H9 (cell line): ENCODE measurements around the gene TMEM44. TPM values are rescaled to one million over a fixed set of nuclear protein-coding genes. Genes with fewer than 3 reads are reported as not detected.

Experiments
- DNase-seq: peaks from one replicate; pipeline ENCODE4 v3.0.0-alpha.2; 2017
- H2AFZ ChIP-seq: one replicate; pipeline ENCODE4 v1.6.1; 2013; ENCODE audit warnings: mild to moderate bottlenecking, low read length, control low read depth, moderate library complexity
- H2AK5ac ChIP-seq: 2 replicates; pipeline ENCODE4 v1.6.1; 2013; ENCODE audit warnings: low read length, control low read depth, mixed read lengths; ENCODE audit not compliant: insufficient read length
- H2BK120ac ChIP-seq: one replicate; pipeline ENCODE4 v1.6.1; 2013; ENCODE audit warnings: low read depth, mild to moderate bottlenecking, low read length, control low read depth, inconsistent platforms; ENCODE audit not compliant: poor library complexity, severe bottlenecking
- H2BK12ac ChIP-seq: 2 replicates; pipeline ENCODE4 v1.6.1; 2013; ENCODE audit warnings: low read length, control low read depth, mixed read lengths, low read depth; ENCODE audit not compliant: insufficient read length
- H2BK15ac ChIP-seq: 2 replicates; pipeline ENCODE4 v1.6.1; 2013; ENCODE audit warnings: low read depth, low read length, control low read depth
- H2BK20ac ChIP-seq: one replicate; pipeline ENCODE4 v1.6.1; 2013; ENCODE audit warnings: low read depth, mild to moderate bottlenecking, low read length, control low read depth, inconsistent platforms; ENCODE audit not compliant: poor library complexity, severe bottlenecking
- H2BK5ac ChIP-seq: 2 replicates; pipeline ENCODE4 v1.6.1; 2013; ENCODE audit warnings: low read length, control low read depth, mixed read lengths; ENCODE audit not compliant: insufficient read length
- H3K14ac ChIP-seq: 2 replicates; pipeline ENCODE4 v1.6.1; 2013; ENCODE audit warnings: low read length, control low read depth; ENCODE audit not compliant: insufficient read depth
- H3K18ac ChIP-seq: 2 replicates; pipeline ENCODE4 v1.6.1; 2013; ENCODE audit warnings: low read depth, mild to moderate bottlenecking, mixed read lengths, low read length, control low read depth; ENCODE audit not compliant: insufficient read length
- H3K23ac ChIP-seq: 2 replicates; pipeline ENCODE4 v1.6.1; 2013; ENCODE audit warnings: low read length, control low read depth, mixed read lengths, low read depth; ENCODE audit not compliant: insufficient read length
- H3K23me2 ChIP-seq: 2 replicates; pipeline ENCODE4 v1.6.1; 2013; ENCODE audit warnings: low read depth, mild to moderate bottlenecking, mixed read lengths, low read length, control low read depth; ENCODE audit not compliant: insufficient read length, poor library complexity, severe bottlenecking
- H3K27ac ChIP-seq: 2 replicates; pipeline ENCODE4 v1.5.1; 2013; ENCODE audit warnings: low read length, control low read depth, mixed read lengths, low read depth; ENCODE audit not compliant: insufficient read length
- H3K27me3 ChIP-seq: 2 replicates; pipeline ENCODE4 v1.6.1; 2013; ENCODE audit warnings: low read length, control low read depth, inconsistent platforms; ENCODE audit not compliant: insufficient read depth
- H3K4ac ChIP-seq: 2 replicates; pipeline ENCODE4 v1.6.1; 2013; ENCODE audit warnings: low read depth, mild to moderate bottlenecking, control low read depth, inconsistent platforms, low read length, moderate library complexity
- H3K4me1 ChIP-seq: 2 replicates; pipeline ENCODE4 v1.6.1; 2013; ENCODE audit warnings: low read length, control low read depth, inconsistent platforms; ENCODE audit not compliant: insufficient read depth
- H3K4me2 ChIP-seq: 2 replicates; pipeline ENCODE4 v1.6.1; 2013; ENCODE audit warnings: low read length, control low read depth, mixed read lengths; ENCODE audit not compliant: insufficient read length, insufficient read depth
- H3K56ac ChIP-seq: 2 replicates; pipeline ENCODE4 v1.6.1; 2013; ENCODE audit warnings: low read depth, mild to moderate bottlenecking, mixed read lengths, low read length, control low read depth; ENCODE audit not compliant: insufficient read length
- H3K79me1 ChIP-seq: 2 replicates; pipeline ENCODE4 v1.6.1; 2013; ENCODE audit warnings: low read depth, mild to moderate bottlenecking, moderate library complexity, low read length, control low read depth, inconsistent platforms; ENCODE audit not compliant: insufficient read depth, poor library complexity, severe bottlenecking
- H3K79me2 ChIP-seq: 2 replicates; pipeline ENCODE4 v1.6.1; 2013; ENCODE audit warnings: low read length, control low read depth, inconsistent platforms; ENCODE audit not compliant: insufficient read depth
- H3K9ac ChIP-seq: 2 replicates; pipeline ENCODE4 v1.6.1; 2013; ENCODE audit warnings: low read length, control low read depth, mixed read lengths; ENCODE audit not compliant: insufficient read length; ENCODE audit errors: extremely low read depth
- H3K9me3 ChIP-seq: one replicate; pipeline ENCODE4 v1.6.1; 2013; ENCODE audit warnings: low read depth, low read length, inconsistent platforms; ENCODE audit not compliant: control insufficient read depth
- H3T11ph ChIP-seq: one replicate; pipeline ENCODE4 v1.6.1; 2013; ENCODE audit warnings: mild to moderate bottlenecking, low read length, control low read depth, inconsistent platforms
- H4K20me1 ChIP-seq: one replicate; pipeline ENCODE4 v1.6.1; 2013; ENCODE audit not compliant: control insufficient read depth, insufficient read length, insufficient read depth
- H4K5ac ChIP-seq: 2 replicates; pipeline ENCODE4 v1.6.1; 2013; ENCODE audit warnings: low read depth, mild to moderate bottlenecking, mixed read lengths, low read length, control low read depth; ENCODE audit not compliant: insufficient read length
- H4K8ac ChIP-seq: replicated peaks from 2 replicates; pipeline ENCODE4 v1.6.1; 2013; ENCODE audit warnings: low read length, control low read depth, mixed read lengths, low read depth; ENCODE audit not compliant: insufficient read length
- H4K91ac ChIP-seq: 2 replicates; pipeline ENCODE4 v1.6.1; 2013; ENCODE audit warnings: low read depth, mild to moderate bottlenecking, moderate library complexity, mixed read lengths, low read length, control low read depth; ENCODE audit not compliant: insufficient read length
- H3K27ac Mint-ChIP-seq, 3 experiments: 2 replicates in 2 of 3; 3 replicates in 1 of 3; pipeline ENCODE4 v1.8.0; 2020 to 2021; ENCODE audit warnings: mixed read lengths in 3 of 3, mild to moderate bottlenecking in 1 of 3, moderate library complexity in 1 of 3
- H3K27me3 Mint-ChIP-seq: 2 replicates; pipeline ENCODE4 v1.8.0; 2021; ENCODE audit warnings: low read depth, mild to moderate bottlenecking, moderate library complexity, mixed read lengths
- H3K36me3 Mint-ChIP-seq, 3 experiments: 2 replicates in 2 of 3; 3 replicates in 1 of 3; pipeline ENCODE4 v1.8.0; 2020 to 2021; ENCODE audit warnings: low read depth in 3 of 3, mixed read lengths in 3 of 3; ENCODE audit not compliant: insufficient read depth in 1 of 3
- H3K4me1 Mint-ChIP-seq, 2 experiments: 2 replicates each; pipeline ENCODE4 v1.8.0; 2020; ENCODE audit warnings: mixed read lengths in 2 of 2
- H3K4me3 Mint-ChIP-seq, 2 experiments: 2 replicates in 1 of 2; 3 replicates in 1 of 2; pipeline ENCODE4 v1.8.0; 2020 to 2021; ENCODE audit warnings: mild to moderate bottlenecking in 2 of 2, mixed read lengths in 2 of 2, moderate library complexity in 1 of 2
- H3K9me3 Mint-ChIP-seq, 2 experiments: 2 replicates in 1 of 2; 3 replicates in 1 of 2; pipeline ENCODE4 v1.8.0; 2020; ENCODE audit warnings: mild to moderate bottlenecking in 2 of 2, mixed read lengths in 2 of 2, moderate library complexity in 1 of 2
- WGBS: extraction: QIAGEN DNeasy Blood & Tissue Kit; methylation state at CpG from one replicate; pipeline ENCODE4 v1.1.7; 2013; ENCODE audit warnings: missing lambda C conversion rate, low lambda C conversion rate, mixed read lengths; ENCODE audit not compliant: insufficient read length; ENCODE audit errors: extremely low coverage; 5-methylcytosine and 5-hydroxymethylcytosine counted together
- total RNA-seq: library from RNA; stranded (reverse); gene quantifications from 2 replicates; pipeline ENCODE4 v1.2.1, GENCODE V29; 2021
- TF ChIP-seq, protein P1 (sequence below): fragments of 200-600 bp; sonication (generic); conservative IDR thresholded peaks from 3 replicates; pipeline ENCODE4 v1.8.0; 2021; ENCODE audit warnings: antibody characterized with exemption, mild to moderate bottlenecking

TMEM44 gene
- total RNA-seq, 1 experiment from 2014 or later = 19.8 TPM

DNA sequence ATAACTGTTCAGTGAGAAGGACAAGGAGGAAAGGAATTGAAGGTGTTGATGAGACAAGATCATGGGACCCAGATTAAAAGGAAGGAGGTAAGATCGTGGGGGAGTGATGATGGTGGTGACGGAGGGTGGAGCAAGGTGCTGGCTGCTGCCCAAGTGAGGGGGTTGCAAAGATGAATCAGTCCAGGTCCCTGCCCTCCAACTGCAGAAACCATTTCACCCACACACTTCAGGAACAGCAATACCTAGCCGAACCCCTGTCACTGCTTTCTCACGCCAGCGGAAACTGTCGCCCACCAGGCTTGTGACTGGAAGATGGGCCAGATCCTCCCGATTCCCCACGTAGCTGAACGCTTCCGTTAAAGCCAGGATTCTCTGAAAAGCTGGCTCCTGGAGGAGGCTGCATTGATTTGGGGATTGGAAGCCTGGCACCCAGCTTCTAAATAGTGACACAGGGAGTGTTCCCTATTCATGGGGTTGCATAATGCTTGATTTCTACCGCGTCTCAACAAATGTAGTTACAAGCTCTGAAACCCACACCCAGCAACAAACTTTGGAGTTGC, 41.9 kb upstream of the TMEM44 start:
- Histone ChIP-seq H2AK5ac (no peak overlapping the region), H3T11ph (no peak overlapping the region), H3K14ac (no peak overlapping the region; the same call in 1 of the 2 replicates), H3K79me2 (peaks cover 12% of the 10 kb centered on the region; the same call in 1 of the 2 replicates), H3K23ac (no peak overlapping the region), H3K79me1 (peaks cover 4% of the 10 kb centered on the region), H4K91ac (no peak overlapping the region), H2BK12ac (no peak overlapping the region), H3K4me2 (no peak overlapping the region), H3K27ac (no peak overlapping the region), H4K20me1 (no peaks in the 10 kb centered on the region), H3K18ac (no peak overlapping the region), H3K23me2 (peaks cover 7% of the 10 kb centered on the region), H3K9me3 (no peaks in the 10 kb centered on the region), H3K4me1 (0 out of 2 replicates have a peak, but pooled peaks cover 2% of the 10 kb centered on the region), H3K56ac (no peak overlapping the region), H2BK20ac (no peak overlapping the region), H2BK15ac (no peak overlapping the region), H2AFZ (no peak overlapping the region), H4K8ac (no peak overlapping the region), H2BK5ac (no peak overlapping the region), H3K9ac (no peak overlapping the region), H2BK120ac (no peak overlapping the region), H3K27me3 (no peaks in the 10 kb centered on the region), H4K5ac (no peak overlapping the region), H3K4ac (no peak overlapping the region)
- Mint-ChIP-seq H3K27ac (no peak overlapping the region), H3K4me1 (peaks cover 7 to 9% of the 10 kb centered on the region in 2 experiments), H3K9me3 (no peaks in the 10 kb centered on the region), H3K27me3 (peaks cover 42% of the 10 kb centered on the region), H3K36me3 (no peaks in the 10 kb centered on the region), H3K4me3 (no peak overlapping the region)
- 100% methylated on average over 1 of the region's 12 CpGs for WGBS
- TF ChIP-seq, protein P1, sequence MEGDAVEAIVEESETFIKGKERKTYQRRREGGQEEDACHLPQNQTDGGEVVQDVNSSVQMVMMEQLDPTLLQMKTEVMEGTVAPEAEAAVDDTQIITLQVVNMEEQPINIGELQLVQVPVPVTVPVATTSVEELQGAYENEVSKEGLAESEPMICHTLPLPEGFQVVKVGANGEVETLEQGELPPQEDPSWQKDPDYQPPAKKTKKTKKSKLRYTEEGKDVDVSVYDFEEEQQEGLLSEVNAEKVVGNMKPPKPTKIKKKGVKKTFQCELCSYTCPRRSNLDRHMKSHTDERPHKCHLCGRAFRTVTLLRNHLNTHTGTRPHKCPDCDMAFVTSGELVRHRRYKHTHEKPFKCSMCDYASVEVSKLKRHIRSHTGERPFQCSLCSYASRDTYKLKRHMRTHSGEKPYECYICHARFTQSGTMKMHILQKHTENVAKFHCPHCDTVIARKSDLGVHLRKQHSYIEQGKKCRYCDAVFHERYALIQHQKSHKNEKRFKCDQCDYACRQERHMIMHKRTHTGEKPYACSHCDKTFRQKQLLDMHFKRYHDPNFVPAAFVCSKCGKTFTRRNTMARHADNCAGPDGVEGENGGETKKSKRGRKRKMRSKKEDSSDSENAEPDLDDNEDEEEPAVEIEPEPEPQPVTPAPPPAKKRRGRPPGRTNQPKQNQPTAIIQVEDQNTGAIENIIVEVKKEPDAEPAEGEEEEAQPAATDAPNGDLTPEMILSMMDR = no peak
- DNase-seq = no peak
